ENCODE measurements around the gene TXNDC11.

The TXNDC11 gene

GRCh38 chr16:11755022-11755760 lies 12.5 kb upstream of the TXNDC11 start:
- intact Hi-C loops (cut with DNase I): no loop called here
- DNase-seq: no peak

- intact Hi-C loops (cut with DNase I): no loop called here
- no peak for DNase-seq
Observed at GRCh38 chr16:11752856-11753255, 10.2 kb upstream of the TXNDC11 start.

GRCh38 chr16:11750056-11750455 lies 7.4 kb upstream of the TXNDC11 start:
- intact Hi-C loops (cut with DNase I): no loop called here
- DNase-seq: no peak

- intact Hi-C loops (cut with DNase I): no loop called here
- peak in 1 of 10 donors; percentile 42 for DNase-seq
Observed at GRCh38 chr16:11748404-11749254, 6.0 kb upstream of the TXNDC11 start.

- DNase-seq: no peak
- intact Hi-C loops (cut with DNase I): no loop called here
Observed at GRCh38 chr16:11747949-11748403, 5.3 kb upstream of the TXNDC11 start.

DNA sequence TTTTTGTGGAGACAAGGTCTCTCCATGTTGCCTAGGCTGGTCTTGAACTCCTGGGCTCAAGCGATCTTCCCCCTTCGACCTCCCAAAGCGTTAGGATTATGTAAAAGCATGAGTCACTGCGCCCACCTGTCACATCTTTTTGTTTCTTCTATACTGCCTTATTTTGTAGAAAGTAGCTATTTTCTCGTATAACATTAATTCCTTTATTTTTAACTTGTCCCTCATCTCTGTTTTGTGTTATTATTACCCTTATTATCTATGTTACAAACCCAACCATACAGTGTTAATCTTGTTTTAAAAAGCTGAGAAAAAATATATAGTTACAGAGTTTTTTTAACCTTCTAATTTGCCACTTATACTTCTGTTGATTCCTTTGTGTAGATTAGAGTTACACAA lies 1.4 kb upstream of the TXNDC11 start:
- intact Hi-C loops (cut with DNase I): loop anchor here (5.0 kb wide), 1 partner anchor 67 kb away; no protein-coding TSS in a partner anchor

DNA sequence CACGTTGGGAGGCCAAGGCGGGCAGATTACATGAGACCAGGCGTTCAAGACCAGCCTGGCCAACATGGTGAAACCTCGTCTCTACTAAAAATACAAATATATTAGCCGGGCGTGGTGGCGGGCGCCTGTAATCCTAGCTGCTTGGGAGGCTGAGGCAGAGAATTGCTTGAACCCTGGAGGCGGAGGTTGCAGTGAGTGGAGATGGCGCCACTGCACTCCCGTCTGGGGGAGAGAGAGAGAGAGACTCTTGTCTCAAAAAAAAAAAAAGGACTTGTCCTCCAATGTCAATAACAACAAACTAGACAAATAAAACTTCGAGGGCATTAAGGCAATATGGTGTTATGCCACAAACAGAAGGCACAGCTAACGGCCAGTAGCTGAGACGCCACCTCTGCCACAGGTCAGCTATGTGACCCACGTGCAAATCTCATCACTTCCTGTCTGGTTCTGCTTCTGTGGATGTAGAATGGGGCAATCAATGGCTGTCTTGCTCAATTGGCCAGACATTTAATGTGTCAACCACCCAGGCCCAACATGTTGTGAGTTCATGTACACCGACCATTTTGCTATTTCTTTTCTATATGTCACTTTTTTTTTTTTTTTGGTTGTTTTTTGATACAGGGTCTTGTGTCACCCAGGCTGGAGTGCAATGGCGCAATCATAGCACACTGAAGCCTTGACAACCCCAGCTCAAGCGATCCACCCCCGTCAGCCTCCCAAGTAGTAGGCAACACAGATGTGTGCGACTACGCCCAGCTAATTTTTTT lies 834 bp upstream of the TXNDC11 start:
- intact Hi-C loops (cut with DNase I): loop anchor here (2.0 to 5.0 kb wide), 3 partner anchors 53 to 107 kb away; partner anchors contain the start of genes RSL1D1 and ZC3H7A
- peak in 1 of 10 donors; percentile 38 for DNase-seq

More for the DNA sequence above, 1.4 kb upstream of the TXNDC11 start:
- no peak for DNase-seq

DNA sequence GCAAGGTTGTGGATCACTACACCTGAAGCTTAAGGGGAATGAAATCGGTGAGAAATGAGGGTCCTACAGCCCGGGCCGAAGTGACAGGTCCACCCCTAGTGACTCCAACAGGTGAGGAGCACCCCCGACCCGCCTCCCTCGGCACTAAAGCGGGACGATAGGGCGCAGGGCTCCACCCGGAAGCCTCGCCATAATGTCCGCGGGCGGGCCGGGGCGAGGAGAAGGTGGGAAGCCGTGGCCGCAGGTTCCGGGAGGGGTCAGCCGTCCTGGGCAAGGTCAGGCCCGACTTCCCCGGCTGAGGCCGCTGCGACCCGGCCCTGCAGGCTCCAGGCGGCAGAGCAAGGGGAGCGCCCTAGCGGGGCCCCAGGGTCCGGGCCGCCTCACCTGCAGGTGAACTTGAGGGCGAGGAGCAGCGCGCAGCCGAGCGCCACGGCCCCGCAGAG lies 543 bp downstream of the TXNDC11 start:
- intact Hi-C loops (cut with DNase I): loop anchor here (2.0 to 5.0 kb wide), 3 partner anchors 55 to 109 kb away; partner anchors contain the start of genes RSL1D1 and ZC3H7A
- peak in 4 of 10 donors; percentile 13 to 85 (median 52) for DNase-seq

DNA sequence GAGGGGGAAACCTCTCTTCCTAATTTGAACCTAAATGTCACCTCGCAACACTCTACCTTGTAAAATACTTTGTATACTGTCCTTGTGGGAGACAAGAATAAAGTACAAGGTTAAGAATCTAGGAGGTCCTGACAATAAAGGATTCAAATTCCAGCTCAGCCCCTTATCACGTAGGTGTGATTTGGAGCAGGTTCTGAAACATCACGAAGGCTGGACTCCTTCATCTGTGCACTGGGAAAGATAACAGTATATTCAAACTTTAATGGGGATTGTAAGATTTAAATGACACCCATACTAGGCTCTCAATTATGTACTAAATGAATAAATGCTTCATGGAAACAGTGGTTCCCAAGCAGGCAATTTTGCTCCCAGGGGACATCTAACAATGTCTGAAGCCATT lies 2.1 kb downstream of the TXNDC11 start:
- intact Hi-C loops (cut with DNase I): loop anchor here (5.0 kb wide), 1 partner anchor 63 kb away; no protein-coding TSS in a partner anchor
- DNase-seq: no peak

GRCh38 chr16:11738742-11739544 lies 3.7 kb downstream of the TXNDC11 start:
- DNase-seq: peak in 1 of 10 donors; percentile 20
- intact Hi-C loops (cut with DNase I): no loop called here

DNA sequence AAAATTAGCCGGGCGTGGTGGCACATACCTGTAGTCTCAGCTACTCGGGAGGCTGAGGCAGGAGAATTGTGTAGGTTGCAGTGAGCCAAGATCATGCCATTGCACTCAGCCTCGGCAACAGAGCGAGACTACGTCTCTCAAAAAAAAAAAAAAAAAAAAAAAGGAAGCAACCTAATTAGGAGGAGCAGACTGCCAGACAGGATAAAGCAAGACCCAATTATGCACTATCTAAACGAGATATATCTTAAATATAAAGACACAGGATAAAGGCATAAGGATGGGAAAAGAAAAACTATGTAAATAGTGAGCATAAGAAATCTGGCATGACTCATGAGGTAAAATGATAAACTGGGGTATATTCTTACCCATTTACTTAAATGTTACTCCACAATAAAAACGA lies 4.9 kb downstream of the TXNDC11 start:
- intact Hi-C loops (cut with DNase I): no loop called here
- peak in 1 of 10 donors; percentile 22 for DNase-seq

DNA sequence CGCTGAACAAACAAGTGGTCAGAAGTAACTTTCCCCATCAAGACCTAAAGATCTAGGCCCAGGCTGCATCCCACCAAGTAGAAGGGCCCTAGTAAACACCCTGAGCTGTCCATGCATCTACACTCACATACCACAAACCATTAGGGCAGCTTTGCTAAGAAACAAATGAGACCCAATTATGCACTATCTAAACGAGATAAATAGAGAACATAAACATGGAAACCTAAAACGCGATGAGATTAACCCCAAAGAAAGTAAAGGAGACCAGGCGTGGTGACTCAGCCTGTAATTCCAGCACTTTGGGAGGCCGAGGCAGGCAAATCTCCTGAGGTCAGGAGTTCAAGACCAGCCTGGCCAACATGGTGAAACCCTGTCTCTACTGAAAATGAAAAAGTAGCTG lies 5.8 kb downstream of the TXNDC11 start:
- intact Hi-C loops (cut with DNase I): no loop called here
- no peak for DNase-seq

GRCh38 chr16:11735787-11736186 lies 6.9 kb downstream of the TXNDC11 start:
- DNase-seq: no peak

GRCh38 chr16:11734653-11735043 lies 8.0 kb downstream of the TXNDC11 start:
- intact Hi-C loops (cut with DNase I): no loop called here
- DNase-seq: peak in 1 of 10 donors; percentile 10

More at GRCh38 chr16:11735787-11736186, 6.9 kb downstream of the TXNDC11 start:
- intact Hi-C loops (cut with DNase I): no loop called here

- DNase-seq: peak in 1 of 10 donors; percentile 12
- intact Hi-C loops (cut with DNase I): no loop called here
Observed at GRCh38 chr16:11734025-11734652, 8.5 kb downstream of the TXNDC11 start.

DNA sequence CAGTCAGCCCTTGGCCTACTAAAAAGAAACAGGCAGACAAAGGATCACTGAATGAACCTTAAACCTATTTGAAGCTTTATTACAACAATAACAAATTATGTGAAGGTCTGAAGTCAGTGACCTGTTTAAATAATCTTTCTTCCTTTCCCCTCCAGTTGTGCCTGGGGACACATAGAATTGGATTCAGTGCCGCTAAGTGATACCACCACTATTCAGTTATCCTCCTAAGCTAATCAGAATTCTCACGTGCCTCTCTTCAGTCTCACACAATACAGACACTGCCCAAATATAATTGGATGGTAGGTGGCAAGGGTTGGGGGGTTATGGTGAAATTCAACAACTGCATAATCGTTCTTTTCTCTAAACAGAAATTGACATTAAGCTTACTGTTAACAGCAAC lies 11.4 kb downstream of the TXNDC11 start:
- intact Hi-C loops (cut with DNase I): no loop called here
- no peak for DNase-seq

DNA sequence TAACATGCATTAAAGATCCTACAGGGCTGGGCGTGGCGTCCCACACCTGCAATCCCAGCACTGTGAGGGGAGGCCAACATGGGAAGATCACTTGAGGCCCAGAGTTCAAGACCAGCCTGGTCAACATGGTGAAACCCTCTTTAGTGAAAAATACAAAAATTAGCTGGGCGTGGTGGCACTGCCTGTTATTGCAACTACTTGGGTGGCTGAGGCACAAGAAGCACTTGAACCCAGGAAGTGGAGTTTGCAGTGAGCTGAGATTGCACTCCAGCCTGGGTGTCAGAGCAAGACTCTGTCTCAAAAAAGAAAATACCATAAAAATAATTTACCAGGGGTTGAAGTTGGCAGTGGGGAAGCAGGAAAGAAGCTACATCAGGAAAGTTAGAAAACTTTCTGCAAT lies 12.9 kb downstream of the TXNDC11 start:
- no peak for DNase-seq
- intact Hi-C loops (cut with DNase I): no loop called here

- DNase-seq: no peak
- intact Hi-C loops (cut with DNase I): no loop called here
Observed at GRCh38 chr16:11727796-11728543, 14.7 kb downstream of the TXNDC11 start.

All from posterior cingulate gyrus (tissue), 11 donors.